Inflammatory macrophage (primary cell): Measurements from ENCODE around the gene CD58.

ENCODE experiments used
- DNase-seq, 2 donors: peaks; one replicate each; pipeline ENCODE4 v3.0.0-alpha.2; 2020 to 2022

CD58 gene

GRCh38 chr1:116465845-116466685 is 104.8 kb downstream of the CD58 start:
- no peak for DNase-seq

- DNase-seq = no peak
Measured at GRCh38 chr1:116465477-116465844, 105.4 kb downstream of the CD58 start.
